ENCODE data around the gene ULK4.
"Not testable (repeated sequence)": the region's sequence is repeated elsewhere in the genome, so short reads cannot be mapped to it uniquely, and the experiment has no call there.

The ULK4 gene

DNA sequence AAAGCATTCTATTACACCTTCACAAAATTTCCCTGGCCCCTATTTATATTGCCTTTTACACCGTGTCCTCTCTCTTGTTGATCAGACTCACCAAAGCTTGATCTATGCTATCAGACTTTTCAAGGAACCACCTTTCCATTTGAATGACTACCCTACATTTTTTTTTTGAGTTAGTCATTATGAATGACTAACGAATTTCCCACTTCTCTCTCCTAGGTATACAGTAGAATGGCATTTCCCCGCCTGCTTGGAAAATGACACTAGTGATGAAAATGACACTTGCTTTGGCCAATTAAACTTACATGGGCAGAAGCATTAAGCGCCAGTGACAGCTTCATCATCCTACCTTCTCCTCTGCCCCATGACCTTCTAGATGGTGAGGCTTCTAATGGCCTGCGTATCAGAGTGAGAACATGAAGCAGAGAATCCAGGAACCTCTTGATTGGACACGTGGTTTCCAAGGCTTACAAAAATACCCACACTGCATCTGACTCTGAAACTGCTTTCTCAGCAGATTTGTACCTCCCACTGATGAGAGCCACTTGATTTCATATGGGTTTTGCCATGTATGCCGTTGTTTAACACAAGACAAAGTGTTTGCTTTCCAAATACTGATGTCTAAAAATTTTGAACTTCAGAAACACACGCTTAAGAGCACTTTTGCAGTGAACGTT is 392.1 kb downstream of the ULK4 start:
- no peak for DNase-seq

DNA sequence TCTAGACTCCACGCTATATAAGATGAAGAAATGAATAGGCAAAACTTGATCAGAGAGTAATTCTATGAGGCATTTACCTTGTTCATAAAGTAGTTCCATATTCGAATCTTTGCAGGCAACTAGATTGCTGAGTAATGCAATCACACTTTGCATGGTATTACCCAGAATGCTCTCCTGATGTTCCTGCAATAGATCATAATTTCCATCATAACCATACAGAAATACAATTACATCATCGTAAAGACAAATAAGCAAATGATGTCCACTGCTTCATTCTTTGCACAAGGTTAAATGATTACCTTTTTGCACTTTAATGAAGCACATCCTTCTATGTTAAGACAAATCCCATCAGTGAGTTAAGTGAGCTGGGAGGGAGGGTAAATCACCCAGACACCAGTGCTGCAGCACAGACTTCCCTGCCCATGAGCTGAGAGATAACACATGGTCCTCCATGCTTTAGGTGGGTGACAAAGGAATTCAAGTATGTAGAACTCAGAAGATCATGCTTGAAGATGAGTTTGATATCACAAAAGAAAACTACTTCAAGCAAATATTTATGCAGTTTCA is 395.9 kb downstream of the ULK4 start:
- DNase-seq: no peak

DNA sequence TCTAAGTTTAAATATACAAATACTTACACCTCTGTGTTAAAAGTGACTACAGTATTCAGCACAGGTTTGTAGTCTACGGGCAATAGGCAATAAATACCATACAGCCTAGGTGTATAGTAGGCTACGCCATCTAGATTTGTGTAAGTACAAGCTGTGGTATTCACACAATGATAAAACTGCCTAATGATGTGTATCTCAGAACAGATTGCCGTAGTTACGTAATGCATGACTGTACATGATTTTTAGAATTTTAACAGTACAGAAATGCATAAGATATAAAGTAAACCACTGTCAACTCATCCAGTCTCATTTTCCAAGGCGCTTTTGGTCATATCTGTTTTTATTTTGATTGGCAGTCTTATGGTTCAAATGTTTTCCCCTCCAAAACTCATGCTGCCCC is 396.9 kb downstream of the ULK4 start:
- DNase-seq: no peak

DNA sequence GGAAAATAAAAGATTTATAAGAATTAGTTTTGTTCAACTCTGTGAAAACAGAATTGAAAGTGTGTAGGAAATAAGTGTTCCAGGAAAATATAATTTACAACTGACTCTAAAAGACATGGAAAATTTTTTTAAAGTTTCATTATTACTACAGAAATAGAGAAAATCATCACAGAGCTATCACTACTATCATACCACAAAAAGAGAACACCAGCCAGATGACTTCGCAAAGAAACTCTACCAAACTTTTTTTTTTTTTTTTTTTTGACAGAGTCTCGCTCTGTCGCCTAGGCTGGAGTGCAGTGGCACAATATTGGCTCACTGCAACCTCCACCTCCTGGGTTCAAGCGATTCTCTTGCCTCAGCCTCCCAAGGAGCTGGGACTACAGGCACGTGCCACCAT is 405.7 kb downstream of the ULK4 start:
- not testable (repeated sequence) for DNase-seq

DNA sequence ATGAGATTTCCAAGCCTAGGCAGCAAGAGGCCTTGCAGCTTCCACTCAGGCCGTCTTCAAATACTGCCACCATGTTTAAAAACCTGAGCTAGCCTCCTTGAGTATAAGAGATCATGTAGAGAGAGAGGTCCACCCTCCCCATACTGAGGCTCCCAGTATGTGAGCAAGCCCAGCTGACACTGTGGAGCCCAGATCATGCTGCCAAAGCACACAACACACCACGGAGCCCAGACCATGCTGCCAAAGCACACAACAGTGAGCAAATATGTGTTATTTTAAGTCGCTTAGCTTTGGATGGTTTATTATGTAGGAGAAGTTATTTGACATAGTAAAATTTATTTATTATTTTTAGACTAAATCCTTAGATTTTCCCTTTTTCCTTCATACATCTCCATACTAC is 428.9 kb downstream of the ULK4 start:
- DNase-seq: no peak

DNA sequence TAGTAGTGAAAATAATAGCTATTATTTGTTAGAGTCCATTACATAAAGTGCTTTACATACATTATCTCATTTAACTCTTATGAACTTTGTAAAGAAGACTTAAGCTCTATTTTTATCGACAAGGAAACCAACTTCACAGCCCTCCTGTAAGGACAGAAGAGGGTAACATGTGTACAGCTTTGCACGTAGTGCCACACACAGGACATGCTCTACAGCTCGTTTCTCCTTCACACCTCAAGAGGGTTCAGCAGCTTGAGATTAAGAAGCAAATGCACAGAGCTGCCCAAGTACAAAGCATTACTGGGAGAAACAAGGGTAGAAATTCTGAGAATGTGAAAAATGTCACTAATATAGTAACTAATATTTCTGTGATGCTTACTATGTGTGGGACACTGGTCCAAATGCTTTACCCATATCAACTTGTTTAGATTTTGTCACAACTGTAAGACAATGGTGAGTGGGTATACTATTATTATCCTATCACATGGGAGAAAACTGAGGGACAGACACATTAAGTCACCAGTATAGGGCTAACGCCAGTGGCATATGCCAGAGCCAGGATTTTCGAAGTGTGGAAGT is 434.8 kb downstream of the ULK4 start:
- DNase-seq: no peak

DNA sequence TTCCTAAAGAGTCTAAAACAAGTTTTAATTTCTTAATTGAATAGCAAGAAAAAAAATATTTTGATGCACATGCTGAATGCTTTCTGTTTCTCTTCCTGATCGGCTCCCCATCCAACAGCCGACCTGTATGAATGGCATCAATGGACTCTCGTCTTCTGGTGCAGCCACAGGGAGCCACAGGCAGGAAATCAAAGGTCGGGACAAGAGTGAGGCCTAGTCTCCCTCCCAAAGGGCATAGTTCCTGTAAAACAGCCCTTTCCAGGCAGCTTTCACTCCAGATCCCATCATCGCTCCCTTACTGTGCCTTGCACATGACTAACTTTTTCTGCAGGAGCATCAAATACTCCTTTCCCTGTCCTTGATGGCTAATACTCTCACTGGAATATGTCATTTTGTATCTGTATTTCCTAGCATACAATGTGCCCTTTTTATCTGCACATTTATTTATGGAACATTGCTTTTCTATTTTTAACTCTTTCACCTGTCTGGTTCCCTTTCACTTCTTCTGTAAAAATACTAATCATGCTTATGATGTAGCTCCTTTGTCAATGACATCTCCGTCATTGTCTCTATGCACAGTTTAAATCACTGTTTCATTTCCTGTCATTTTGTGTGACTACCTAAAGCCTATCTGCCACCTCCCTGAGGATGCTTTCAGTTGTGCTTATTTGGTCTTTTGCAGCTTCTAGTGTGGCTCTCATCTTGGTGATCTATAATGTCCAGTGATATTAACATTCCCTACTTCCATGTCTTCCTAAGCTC is 436.4 kb downstream of the ULK4 start:
- DNase-seq: no peak

DNA sequence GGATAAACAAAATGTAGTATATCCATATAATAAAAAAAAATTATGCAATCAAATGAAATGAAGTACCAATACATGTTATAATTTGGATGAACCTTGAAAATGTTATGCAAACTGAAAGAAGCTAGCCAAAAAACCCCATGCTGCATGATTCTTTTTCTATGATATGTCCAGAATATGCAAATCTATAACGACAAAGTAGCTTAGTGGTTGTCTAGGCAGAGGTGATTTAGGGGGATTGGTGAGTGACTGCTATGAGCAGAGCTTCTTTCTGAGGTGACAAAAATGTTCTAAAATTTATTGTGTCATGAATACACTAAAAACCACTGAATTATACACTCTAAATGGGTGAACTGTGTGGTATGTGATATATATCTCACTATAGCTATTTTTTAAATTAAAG is 438.0 kb downstream of the ULK4 start:
- DNase-seq: no peak

DNA sequence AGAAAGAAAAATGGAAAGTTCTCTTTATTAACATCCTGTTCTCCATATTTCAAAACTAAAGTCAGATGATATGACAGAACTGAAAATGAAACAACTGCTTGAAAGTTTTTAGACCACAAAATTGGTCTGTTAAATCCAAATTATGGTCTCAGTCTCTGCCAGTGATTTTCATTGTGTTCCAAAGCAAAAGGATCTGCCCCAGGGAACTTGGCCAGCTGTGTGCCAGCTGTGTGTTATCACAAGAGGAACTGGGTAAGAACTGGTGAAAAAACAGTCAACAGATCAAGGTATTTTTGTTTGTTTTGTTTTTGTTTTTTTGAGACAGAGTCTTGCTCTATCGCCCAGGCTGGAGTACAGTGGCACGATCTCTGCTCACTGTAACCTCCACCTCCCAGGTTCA is 439.3 kb downstream of the ULK4 start:
- no peak for DNase-seq

DNA sequence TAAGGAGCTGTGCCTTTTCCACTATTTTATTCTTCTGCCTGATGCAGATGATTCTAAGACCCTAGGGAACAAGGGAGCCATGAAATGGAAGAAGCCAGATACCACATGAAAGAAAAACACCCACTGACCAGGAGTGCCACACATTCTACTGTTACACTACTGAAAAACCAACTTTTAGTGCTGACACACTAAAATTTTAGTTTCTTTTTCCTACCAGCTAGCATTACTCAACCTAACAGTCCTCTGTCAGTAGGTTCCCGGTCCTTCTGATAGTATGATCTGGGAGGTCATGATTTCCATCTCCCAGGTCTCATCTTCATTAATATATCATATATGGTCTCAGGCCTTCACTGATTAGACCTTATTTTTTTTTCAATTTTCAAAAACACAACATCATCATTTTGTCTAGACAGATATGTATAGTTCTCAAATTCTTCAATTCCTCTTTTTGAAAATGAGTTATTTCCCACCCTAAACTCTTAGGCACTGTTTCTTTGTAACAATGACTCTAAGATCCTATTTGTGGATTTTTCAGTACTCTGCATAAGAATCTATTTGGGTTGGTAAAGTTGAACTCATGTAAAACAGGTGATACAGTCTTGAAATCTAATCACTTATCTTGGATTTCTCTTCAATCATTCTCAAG is 440.8 kb downstream of the ULK4 start:
- no peak for DNase-seq

DNA sequence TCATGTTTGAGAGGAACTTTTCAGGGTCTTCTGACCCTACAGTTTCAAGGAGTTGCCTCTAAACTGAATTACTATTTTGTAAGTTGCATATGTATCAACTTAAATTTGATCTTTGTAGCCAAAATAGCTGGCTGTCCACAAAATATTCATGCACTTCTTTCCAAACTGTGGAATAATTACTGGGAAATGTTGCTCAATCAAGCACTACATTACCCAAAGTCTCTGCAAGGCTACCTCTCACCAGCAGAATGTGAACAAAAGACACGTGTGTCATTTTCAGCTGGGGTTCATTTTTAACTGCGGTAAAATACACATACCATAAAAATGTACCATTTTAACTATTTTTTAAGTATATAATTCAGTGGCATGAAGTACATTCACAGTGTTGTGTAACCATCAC is 442.2 kb downstream of the ULK4 start:
- no peak for DNase-seq

DNA sequence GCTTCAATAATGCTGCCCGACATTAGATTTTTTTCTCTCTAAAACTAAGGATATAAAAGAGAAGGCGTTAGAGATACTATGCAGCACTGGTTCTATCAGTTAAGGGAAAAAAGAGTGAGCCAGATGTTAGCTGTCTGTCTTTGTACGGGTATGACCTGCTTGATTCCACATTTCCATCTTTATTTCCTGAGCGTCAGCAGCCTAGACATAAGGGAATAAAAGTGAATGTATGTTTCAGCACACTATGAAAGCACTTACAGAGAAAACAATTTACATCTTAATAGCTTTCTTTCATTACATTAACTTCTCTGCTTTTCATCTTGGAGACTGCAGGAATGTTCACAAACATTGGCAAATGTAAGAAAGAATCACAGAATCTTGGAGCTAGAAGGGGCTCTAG is 443.3 kb downstream of the ULK4 start:
- DNase-seq: no peak

DNA sequence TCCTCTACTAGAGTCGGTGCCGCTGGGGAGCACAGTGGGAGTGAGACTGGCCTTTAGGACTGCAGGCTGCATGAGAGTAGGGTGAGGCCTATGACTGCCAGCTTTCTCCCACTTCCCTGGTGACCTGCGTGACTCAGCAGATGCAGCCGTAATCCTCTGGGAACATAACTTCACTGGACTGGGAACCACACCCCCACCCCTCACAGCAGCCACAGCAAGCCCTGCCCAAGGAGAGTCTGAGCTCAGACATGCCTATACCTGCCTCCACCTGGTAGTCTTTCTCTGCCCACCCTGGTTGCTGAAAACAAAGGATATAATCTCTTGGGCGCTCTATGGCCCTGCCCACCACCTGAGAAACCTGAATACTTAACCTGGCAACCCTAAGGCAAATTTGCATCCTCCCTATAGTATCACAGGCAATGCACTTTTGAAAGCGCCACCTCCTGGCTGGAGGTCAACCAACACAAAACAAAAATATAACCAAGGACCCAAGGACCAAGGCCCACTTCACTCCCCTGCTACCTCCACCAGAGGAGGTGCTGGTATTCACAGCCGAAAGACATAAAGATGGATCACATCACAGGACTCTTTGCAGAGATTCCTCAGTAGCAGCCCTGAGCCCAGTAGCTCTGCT is 453.7 kb downstream of the ULK4 start:
- no peak for DNase-seq

DNA sequence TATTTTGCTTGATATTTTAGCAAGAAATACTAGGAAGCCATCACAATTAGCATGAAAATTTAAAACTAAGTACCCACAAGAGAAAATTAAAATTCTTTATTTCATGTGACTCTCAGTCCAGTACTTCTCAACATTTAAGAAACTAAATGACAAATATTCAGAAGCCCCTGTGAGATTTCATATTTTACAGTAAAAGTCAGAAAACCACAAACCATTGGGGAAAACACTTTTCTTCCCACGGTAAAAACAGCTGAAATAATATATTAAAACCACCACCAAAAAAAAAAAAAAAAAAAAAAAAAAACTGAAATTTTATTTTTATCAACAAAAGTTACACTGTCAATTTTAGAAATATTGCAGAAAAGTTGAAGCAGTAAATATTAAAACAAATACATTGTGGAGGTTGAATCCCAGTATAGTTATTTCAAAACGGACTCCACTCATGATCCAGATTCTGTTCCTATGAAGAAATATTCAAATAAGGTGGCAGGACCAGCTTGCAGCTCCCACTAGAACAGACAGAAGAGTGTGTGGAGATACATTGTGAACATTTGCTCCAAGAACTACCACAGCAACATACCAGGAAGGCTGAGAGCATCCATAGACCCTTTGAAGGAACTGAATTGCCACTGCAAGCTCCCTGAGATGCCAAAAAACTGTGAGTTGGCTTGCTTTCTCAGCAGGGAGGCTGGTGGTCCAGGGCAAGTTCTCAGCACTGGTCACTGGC is 454.4 kb downstream of the ULK4 start:
- no peak for DNase-seq

DNA sequence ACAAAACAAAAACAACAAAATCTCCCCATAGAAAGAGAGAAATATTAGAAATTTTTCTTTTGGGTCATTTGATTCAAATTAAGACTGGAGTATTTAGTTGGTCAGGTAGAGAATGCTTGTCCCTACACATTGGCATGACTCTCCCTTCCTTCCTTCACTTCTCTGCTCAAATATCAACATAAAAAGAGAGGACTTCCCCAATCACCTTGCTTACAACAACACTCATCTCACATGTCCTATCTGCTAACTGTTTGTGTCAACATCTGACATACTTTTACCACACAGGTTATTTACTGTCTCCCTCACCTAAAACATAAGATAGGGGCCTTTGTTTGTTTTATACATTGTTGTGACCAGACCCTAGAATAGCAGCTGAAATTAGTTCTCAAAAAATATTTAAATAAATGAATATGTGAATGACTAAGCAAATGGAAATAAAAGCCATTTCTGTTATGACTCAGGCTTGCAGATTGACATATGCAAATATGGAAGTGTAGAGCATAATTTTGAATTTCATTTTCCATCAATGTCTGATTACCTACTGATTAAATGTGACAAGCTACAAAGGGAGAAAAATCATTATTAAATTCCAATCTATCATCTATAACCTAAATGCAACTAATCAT is 457.8 kb downstream of the ULK4 start:
- DNase-seq: no peak

DNA sequence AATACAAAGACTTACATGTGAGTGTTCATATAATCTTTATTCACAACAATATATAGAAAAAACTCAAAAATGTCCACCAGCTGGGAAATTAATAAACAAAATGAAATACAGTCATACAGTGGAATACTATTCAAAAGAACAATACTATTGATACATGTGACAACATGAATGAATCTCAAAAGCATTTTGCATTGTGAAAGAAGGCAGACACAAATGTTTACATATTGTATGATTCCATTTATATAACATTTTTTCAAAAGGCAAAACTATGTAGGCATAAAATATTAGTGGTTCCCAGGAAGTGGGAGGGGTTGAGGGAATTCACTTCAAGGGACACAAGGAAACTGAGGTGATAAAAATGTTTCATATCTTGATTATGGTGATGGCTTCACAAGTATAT is 459.4 kb downstream of the ULK4 start:
- DNase-seq: no peak

DNA sequence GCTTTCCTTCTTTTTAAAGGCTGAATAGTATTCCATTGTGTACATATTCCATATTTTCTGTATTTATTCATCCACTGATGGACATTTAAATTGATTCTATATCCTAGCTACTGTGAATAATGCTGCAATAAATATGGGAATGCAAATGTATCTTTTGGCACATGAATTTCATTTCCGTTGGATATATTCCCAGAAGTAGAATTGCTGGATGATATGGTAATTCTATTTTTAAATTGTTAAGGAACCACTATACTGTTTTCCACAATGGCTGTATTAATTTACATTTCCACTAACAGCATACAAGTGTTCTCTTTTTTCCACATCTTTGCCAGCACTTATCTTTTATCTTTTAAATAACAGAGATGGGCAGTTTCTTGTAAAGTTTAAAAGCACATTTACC is 459.9 kb downstream of the ULK4 start:
- DNase-seq: no peak

DNA sequence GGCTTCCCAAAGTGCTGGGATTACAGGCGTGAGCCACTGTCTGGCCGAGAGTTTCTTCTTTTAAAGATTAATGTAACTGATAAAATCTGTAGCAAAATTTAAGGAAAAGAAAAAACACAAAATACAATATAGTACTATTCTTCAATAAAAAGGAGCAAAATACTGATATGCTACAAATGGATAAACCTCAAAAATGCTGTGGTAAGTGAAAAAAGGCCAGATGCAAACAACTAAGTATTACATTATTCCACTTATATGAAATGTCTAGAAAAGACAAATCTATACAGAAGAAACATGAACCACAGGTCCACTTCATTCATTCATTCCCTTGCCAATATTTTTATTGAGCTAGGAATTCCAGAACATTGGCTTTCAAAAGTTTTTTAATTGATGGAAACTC is 463.1 kb downstream of the ULK4 start:
- no peak for DNase-seq

DNA sequence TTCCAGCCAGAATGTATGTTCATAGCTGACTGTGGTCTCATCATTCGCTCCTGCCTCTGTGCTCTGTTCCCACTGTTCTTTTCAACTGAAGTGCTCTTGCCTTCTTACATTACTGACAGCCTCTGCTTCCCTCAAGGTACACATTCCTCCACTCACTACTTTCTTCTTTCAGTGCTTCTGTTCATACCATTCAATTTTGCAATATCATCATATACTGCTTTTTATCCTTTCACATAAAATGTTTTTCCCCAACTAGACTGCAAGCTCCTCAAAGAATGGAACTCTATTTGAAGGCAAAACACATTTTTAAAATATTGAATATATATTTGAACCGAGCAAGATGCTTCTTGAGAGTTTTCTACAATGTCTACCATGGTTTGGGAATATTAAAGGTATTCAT is 471.5 kb downstream of the ULK4 start:
- no peak for DNase-seq

DNA sequence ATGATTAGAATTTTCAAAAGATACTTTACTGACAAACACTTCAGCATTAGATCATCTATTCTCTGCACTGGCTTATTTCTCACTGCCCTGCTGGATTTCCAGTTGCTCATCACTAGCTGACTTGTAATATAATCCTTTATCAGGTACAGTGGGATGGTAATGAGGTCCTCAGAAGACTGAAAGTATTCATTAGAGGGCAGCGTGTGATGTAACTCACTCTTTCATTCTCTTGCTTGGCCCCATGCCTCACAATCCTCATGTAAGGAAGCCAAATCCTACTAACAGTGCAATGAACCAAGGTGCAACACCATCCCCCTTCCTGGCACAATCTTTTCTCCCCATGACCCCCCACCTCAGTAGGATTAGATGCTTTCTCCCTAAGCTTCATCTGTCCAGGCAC is 472.7 kb downstream of the ULK4 start:
- no peak for DNase-seq

DNA sequence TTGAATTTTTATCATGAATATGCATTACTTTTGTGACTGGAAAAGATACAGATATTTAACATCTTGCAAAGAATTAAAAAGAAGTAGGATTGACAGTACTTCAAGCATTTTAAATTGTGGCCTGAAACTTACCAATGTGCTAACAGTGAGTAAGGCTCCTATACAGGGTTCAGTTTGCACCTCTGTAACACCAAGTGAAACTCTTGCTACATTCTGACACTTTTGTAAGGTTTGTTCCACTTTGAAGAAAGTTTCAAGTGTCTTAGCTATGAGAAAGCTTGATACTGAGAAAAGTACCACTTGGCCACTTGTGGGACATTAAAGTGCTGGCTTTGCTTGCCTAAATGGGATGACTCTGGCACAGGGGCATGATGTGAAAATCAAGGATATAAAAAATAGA is 473.4 kb downstream of the ULK4 start:
- DNase-seq: no peak

DNA sequence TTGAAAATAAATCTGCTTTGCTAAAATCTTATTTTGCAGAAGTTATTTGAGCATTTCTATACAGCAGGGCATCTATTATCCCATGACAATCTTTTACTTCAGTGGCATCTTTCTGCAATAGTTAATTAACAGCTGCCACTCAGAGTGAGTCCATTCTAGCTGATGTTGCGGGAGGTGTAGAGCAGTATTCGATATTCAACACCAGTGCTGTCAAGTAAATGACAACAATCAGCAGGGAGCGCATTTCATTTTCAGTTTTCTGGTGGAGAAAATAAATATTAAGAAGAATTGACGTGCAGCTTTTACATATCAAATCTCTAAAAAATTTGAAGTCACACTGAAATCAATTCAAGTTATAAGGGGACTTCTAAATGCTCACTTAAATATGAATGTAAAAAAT is 476.4 kb downstream of the ULK4 start:
- no peak for DNase-seq

Measured in CD4-positive, alpha-beta T cell treated with Interleukin-17A for 4 hours (primary cell).